ENCODE data around the gene RAX2. TPM values are rescaled to one million over a fixed set of nuclear protein-coding genes. Genes with fewer than 3 reads are reported as not detected.

The RAX2 gene
- polyA plus RNA-seq, 1 experiment, result not detected

DNA sequence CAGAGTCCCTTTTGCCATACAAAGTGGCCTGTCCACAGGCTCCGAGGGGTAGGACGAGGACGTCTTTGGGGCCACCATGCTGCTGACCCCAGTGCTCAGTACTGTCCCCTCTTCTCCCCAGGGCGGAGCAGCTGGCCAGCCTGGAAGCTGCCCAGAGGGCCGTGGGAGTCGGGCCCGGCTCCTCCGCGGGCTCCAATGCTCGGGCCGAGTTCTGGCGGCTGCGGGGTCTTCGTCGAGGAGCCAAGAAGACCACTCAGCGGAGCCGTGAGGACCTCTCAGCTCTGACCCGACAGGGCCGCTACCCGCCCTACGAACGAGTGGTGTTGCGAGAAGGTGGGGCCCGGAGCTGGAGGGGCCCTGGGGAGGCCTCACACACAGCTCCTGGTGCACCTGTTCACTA is 31.6 kb downstream of the RAX2 start:
- TF ChIP-seq, protein P1, sequence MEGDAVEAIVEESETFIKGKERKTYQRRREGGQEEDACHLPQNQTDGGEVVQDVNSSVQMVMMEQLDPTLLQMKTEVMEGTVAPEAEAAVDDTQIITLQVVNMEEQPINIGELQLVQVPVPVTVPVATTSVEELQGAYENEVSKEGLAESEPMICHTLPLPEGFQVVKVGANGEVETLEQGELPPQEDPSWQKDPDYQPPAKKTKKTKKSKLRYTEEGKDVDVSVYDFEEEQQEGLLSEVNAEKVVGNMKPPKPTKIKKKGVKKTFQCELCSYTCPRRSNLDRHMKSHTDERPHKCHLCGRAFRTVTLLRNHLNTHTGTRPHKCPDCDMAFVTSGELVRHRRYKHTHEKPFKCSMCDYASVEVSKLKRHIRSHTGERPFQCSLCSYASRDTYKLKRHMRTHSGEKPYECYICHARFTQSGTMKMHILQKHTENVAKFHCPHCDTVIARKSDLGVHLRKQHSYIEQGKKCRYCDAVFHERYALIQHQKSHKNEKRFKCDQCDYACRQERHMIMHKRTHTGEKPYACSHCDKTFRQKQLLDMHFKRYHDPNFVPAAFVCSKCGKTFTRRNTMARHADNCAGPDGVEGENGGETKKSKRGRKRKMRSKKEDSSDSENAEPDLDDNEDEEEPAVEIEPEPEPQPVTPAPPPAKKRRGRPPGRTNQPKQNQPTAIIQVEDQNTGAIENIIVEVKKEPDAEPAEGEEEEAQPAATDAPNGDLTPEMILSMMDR (IDR thresholded peaks at IDR 0.05; ENCODE audit: insufficient read depth, low read depth, low read length), result no peak
- H3K27me3 ChIP-seq (ENCODE audit: control insufficient read depth, insufficient read depth, low read length), result no peaks in the 10 kb centered on the region; the same call in 1 of the 2 replicates
- POLR2A ChIA-PET, result no interaction called here
- H3K36me3 ChIP-seq (ENCODE audit: control insufficient read depth, insufficient read depth, low read length), result no peaks in the 10 kb centered on the region
- DNase-seq (ENCODE audit: low read depth), result no peak
- no peak overlapping the region for H3K4me3 ChIP-seq (ENCODE audit: low read depth, low read length)
- CTCF ChIA-PET, result interaction anchor here (0.9 to 2.0 kb wide), 2 partner anchors 9 to 32 kb away, joined by 3 to 4 read pairs; partner anchors contain the start of gene TJP3

- H3K36me3 ChIP-seq (ENCODE audit: control insufficient read depth, insufficient read depth, low read length), result no peaks in the 10 kb centered on the region
- no peaks in the 10 kb centered on the region; the same call in 1 of the 2 replicates for H3K27me3 ChIP-seq (ENCODE audit: control insufficient read depth, insufficient read depth, low read length)
- TF ChIP-seq, protein P1 (IDR thresholded peaks at IDR 0.05; ENCODE audit: insufficient read depth, low read depth, low read length), result no peak
- H3K4me3 ChIP-seq (ENCODE audit: low read depth, low read length), result no peak overlapping the region
- POLR2A ChIA-PET, result no interaction called here
- CTCF ChIA-PET, result interaction anchor here (1.2 kb wide), 1 partner anchor 10 kb away, joined by 3 read pairs; no protein-coding TSS in a partner anchor
- no peak for DNase-seq (ENCODE audit: low read depth)
Observed at GRCh38 chr19:3738477-3739220, 33.4 kb downstream of the RAX2 start.

DNA sequence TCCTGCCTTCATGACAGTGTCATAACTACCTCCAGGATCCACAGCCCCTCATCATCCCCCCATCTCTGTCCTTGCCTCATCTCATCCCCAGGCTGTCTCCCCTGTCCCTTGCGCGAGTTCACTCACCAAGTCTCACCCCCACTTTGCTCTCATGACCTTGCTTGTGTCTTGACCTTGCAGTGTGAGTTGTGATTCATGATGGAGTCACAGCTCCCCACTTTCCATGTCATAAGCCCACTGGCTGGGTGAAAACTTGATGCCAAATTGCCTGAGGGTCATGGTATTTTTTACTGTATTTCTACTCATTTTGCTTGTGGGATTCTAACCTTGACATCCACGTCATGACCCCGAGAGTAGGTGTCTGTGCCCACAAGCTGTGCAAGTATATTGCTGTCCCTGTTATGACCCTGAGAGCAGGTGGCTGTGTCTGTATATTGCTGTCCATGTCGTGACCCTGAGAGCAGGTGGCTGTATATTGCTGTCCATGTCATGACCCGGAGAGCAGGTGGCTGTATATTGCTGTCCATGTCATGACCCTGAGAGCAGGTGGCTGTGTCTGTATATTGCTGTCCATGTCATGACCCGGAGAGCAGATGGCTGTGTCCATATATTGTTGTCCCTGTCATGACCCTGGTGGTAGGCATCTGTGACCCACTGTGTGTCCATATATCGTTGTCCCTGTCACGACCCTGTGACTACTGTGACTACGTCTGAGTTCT is 34.4 kb downstream of the RAX2 start:
- CTCF ChIA-PET, result no interaction called here
- POLR2A ChIA-PET, result no interaction called here
- Histone ChIP-seq H3K4me3 (ENCODE audit: low read depth, low read length) (no peak overlapping the region), H3K27me3 (ENCODE audit: control insufficient read depth, insufficient read depth, low read length) (no peaks in the 10 kb centered on the region), H3K36me3 (ENCODE audit: control insufficient read depth, insufficient read depth, low read length) (no peaks in the 10 kb centered on the region)
- no peak for DNase-seq (ENCODE audit: low read depth)
- TF ChIP-seq, protein P1 (IDR thresholded peaks at IDR 0.05; ENCODE audit: insufficient read depth, low read depth, low read length), result no peak

GRCh38 chr19:3736106-3736724 is 35.8 kb downstream of the RAX2 start:
- H3K36me3 ChIP-seq (ENCODE audit: control insufficient read depth, insufficient read depth, low read length), result no peaks in the 10 kb centered on the region
- CTCF ChIA-PET, result no interaction called here
- H3K4me3 ChIP-seq (ENCODE audit: low read depth, low read length), result no peak overlapping the region
- POLR2A ChIA-PET, result no interaction called here
- TF ChIP-seq, protein P1 (IDR thresholded peaks at IDR 0.05; ENCODE audit: insufficient read depth, low read depth, low read length), result no peak
- no peak for DNase-seq (ENCODE audit: low read depth)
- H3K27me3 ChIP-seq (ENCODE audit: control insufficient read depth, insufficient read depth, low read length), result no peaks in the 10 kb centered on the region

DNA sequence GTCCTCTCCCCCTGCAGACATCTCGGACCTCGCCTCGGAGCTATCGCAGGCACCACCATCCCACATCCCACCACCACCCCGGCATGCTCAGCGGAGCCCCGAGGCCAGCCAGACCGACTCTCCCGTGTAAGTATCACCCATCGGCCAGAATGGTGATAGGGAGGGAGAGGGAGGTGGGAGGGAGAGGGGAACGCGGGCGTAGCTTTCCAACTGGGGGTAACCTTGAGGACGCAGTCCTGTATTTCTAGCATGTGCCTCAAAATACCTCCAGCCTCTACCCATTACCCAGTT is 37.8 kb downstream of the RAX2 start:
- TF ChIP-seq, protein P1 (IDR thresholded peaks at IDR 0.05; ENCODE audit: insufficient read depth, low read depth, low read length), result no peak
- Histone ChIP-seq H3K4me3 (ENCODE audit: low read depth, low read length) (no peak overlapping the region), H3K27me3 (ENCODE audit: control insufficient read depth, insufficient read depth, low read length) (no peaks in the 10 kb centered on the region), H3K36me3 (ENCODE audit: control insufficient read depth, insufficient read depth, low read length) (no peaks in the 10 kb centered on the region)
- DNase-seq (ENCODE audit: low read depth), result no peak
- ChIA-PET POLR2A (no interaction called here), CTCF (interaction anchor here (1.1 to 1.4 kb wide), 2 partner anchors 16 to 34 kb away, joined by 3 read pairs; partner anchors contain the start of gene PIP5K1C)
